Measurements from ENCODE around the gene GRM4.

- no peak for TF ChIP-seq POLR2A (IDR thresholded peaks at IDR 0.05)
- TF ChIP-seq CTCF (IDR thresholded peaks at IDR 0.05) = no peak
- no peak for TF ChIP-seq EP300 (IDR thresholded peaks at IDR 0.05)
- TF ChIP-seq POLR2AphosphoS5 (IDR thresholded peaks at IDR 0.05) = no peak
Observed at GRCh38 chr6:34037151-34037550, 108.7 kb downstream of the GRM4 start.

All from upper lobe of left lung (tissue), 4 donors.